Suprapubic skin (tissue), 4 donors: Measurements from ENCODE around the gene SPAG6. TPM values are rescaled to one million over a fixed set of nuclear protein-coding genes. Genes with fewer than 3 reads are reported as not detected.
"Not testable (repeated sequence)": the region's sequence is repeated elsewhere in the genome, so short reads cannot be mapped to it uniquely, and the experiment has no call there.

Source experiments
- DNase-seq, 2 donors: peaks; one replicate each; pipeline ENCODE4 v3.0.0-alpha.2; 2019; ENCODE audit warnings: low spot score in 2 of 2
- H3K27ac ChIP-seq: fragments of 200-600 bp; sonication (generic); one replicate; pipeline ENCODE4 v1.5.1; 2019
- H3K27me3 ChIP-seq: fragments of 200-600 bp; sonication (generic); one replicate; pipeline ENCODE4 v1.5.1; 2019
- H3K36me3 ChIP-seq: fragments of 200-600 bp; sonication (generic); one replicate; pipeline ENCODE4 v1.5.1; 2019
- H3K4me1 ChIP-seq: fragments of 200-600 bp; sonication (generic); one replicate; pipeline ENCODE4 v1.5.1; 2019
- H3K4me3 ChIP-seq: fragments of 200-600 bp; sonication (generic); one replicate; pipeline ENCODE4 v1.5.1; 2019; ENCODE audit warnings: mild to moderate bottlenecking
- H3K9me3 ChIP-seq: fragments of 200-600 bp; sonication (generic); one replicate; pipeline ENCODE4 v1.5.1; 2019
- CTCF ChIP-seq, 2 donors: fragments of 200-600 bp in 1 of 2; fragments of 450-650 bp in 1 of 2; sonication (generic) in 1 of 2; IDR thresholded peaks; one replicate each; pipeline ENCODE4 v1.5.1; 2016 to 2019; ENCODE audit warnings: antibody characterized with exemption in 2 of 2, mild to moderate bottlenecking in 1 of 2, moderate library complexity in 1 of 2
- EP300 ChIP-seq: sonication (generic); formaldehyde crosslinking; IDR thresholded peaks from one replicate; pipeline ENCODE4 v1.6.1; 2017; ENCODE audit warnings: antibody characterized with exemption
- POLR2A ChIP-seq, 2 donors: fragments of 450-650 bp; IDR thresholded peaks; one replicate each; pipeline ENCODE4 v1.6.1; 2017; ENCODE audit warnings: antibody characterized with exemption in 2 of 2, mild to moderate bottlenecking in 2 of 2, moderate library complexity in 2 of 2
- POLR2AphosphoS5 ChIP-seq, 3 donors: sonication (generic); formaldehyde crosslinking; IDR thresholded peaks; one replicate each; pipeline ENCODE4 v1.6.1; 2017; ENCODE audit warnings: antibody characterized with exemption in 3 of 3
- WGBS: methylation state at CpG from one replicate; pipeline ENCODE4 v1.1.5; 2018; 5-methylcytosine and 5-hydroxymethylcytosine counted together
- total RNA-seq, 4 donors: library from RNA; depleted of rRNA; stranded (reverse); fragments of >200 nt; gene quantifications; one replicate each; pipeline ENCODE4 v1.1.0, GENCODE V29; 2016

The SPAG6 gene
- total RNA-seq, 4 donors from 2014 or later: 0.34 to 1.1 (median 0.72) TPM; not detected in 1

GRCh38 chr10:22309180-22310000 is 35.9 kb upstream of the SPAG6 start:
- H3K27me3 ChIP-seq: no peaks in the 10 kb centered on the region
- WGBS: 93% methylated on average over 4 of the region's 4 CpGs
- no peak for DNase-seq
- TF ChIP-seq POLR2AphosphoS5 (IDR thresholded peaks at IDR 0.05): no peak
- TF ChIP-seq POLR2A (IDR thresholded peaks at IDR 0.05): no peak
- TF ChIP-seq EP300: no peak
- no peak for TF ChIP-seq CTCF (IDR thresholded peaks at IDR 0.05)
- H3K4me3 ChIP-seq: no peak overlapping the region
- H3K9me3 ChIP-seq: no peaks in the 10 kb centered on the region
- no peaks in the 10 kb centered on the region for H3K36me3 ChIP-seq
- no peaks in the 10 kb centered on the region for H3K4me1 ChIP-seq
- no peak overlapping the region for H3K27ac ChIP-seq

GRCh38 chr10:22310012-22310411 is 35.3 kb upstream of the SPAG6 start:
- not testable (repeated sequence) for H3K4me3 ChIP-seq, H3K27ac ChIP-seq, H3K4me1 ChIP-seq, H3K9me3 ChIP-seq, DNase-seq, H3K36me3 ChIP-seq, H3K27me3 ChIP-seq
- 96% methylated on average over 10 of the region's 10 CpGs for WGBS

- peaks cover 11% of the 10 kb centered on the region for H3K4me1 ChIP-seq
- no peak for DNase-seq
- H3K27me3 ChIP-seq: no peaks in the 10 kb centered on the region
- no peaks in the 10 kb centered on the region for H3K9me3 ChIP-seq
- TF ChIP-seq EP300 (no peak), CTCF (IDR thresholded peaks at IDR 0.05) (no peak), POLR2A (IDR thresholded peaks at IDR 0.05) (no peak)
- no peaks in the 10 kb centered on the region for H3K36me3 ChIP-seq
- H3K27ac ChIP-seq: no peak overlapping the region
- H3K4me3 ChIP-seq: no peak overlapping the region
Observed at GRCh38 chr10:22310928-22311327, 34.4 kb upstream of the SPAG6 start.

GRCh38 chr10:22314852-22315251 is 30.4 kb upstream of the SPAG6 start:
- 48% methylated on average over 2 of the region's 2 CpGs for WGBS
- no peak for DNase-seq
- Histone ChIP-seq H3K27ac (no peak overlapping the region), H3K4me1 (peaks cover 31% of the 10 kb centered on the region), H3K9me3 (no peaks in the 10 kb centered on the region), H3K4me3 (no peak overlapping the region), H3K36me3 (no peaks in the 10 kb centered on the region), H3K27me3 (no peaks in the 10 kb centered on the region)
- no peak for TF ChIP-seq POLR2A (IDR thresholded peaks at IDR 0.05)

GRCh38 chr10:22315455-22316285 is 29.6 kb upstream of the SPAG6 start:
- TF ChIP-seq POLR2AphosphoS5 (IDR thresholded peaks at IDR 0.05) (peak in 1 of 3 donors; percentile 40), CTCF (IDR thresholded peaks at IDR 0.05) (no peak), EP300 (no peak), POLR2A (IDR thresholded peaks at IDR 0.05) (no peak)
- H3K27me3 ChIP-seq: no peaks in the 10 kb centered on the region
- H3K36me3 ChIP-seq: no peaks in the 10 kb centered on the region
- peaks cover 34% of the 10 kb centered on the region for H3K4me1 ChIP-seq
- no peaks in the 10 kb centered on the region for H3K9me3 ChIP-seq
- peak overlapping the region; percentile 84 for H3K4me3 ChIP-seq
- DNase-seq: peak in 1 of 2 donors; percentile 81
- peak overlapping the region; percentile 92 for H3K27ac ChIP-seq
- WGBS: 1% methylated on average over 26 of the region's 53 CpGs
